Activated CD8-positive, alpha-beta T cell treated with anti-CD3 and anti-CD28 coated beads for 36 hours (primary cell): Measurements from ENCODE around the gene CD109. TPM values are rescaled to one million over a fixed set of nuclear protein-coding genes. Genes with fewer than 3 reads are reported as not detected.

Experiments used
- ATAC-seq: fragments of 200-7000 bp; cut with Tn5 transposase; one replicate; pipeline ENCODE4 v1.10.0; 2021; ENCODE audit warnings: mild to moderate bottlenecking, moderate library complexity
- CTCF ChIA-PET: fragments of 350-600 bp; sonication (Branson Sonifier 250); formaldehyde crosslinking; loops from one replicate; lab custom pipeline; 2021; ENCODE audit warnings: antibody characterized with exemption; lab: Charles Lee
- POLR2A ChIA-PET: fragments of 350-600 bp; sonication (Branson Sonifier 250); formaldehyde crosslinking; loops from one replicate; lab custom pipeline; 2021; ENCODE audit warnings: antibody characterized with exemption; lab: Charles Lee
- DNase-seq: peaks from one replicate; pipeline ENCODE4 v3.0.0-alpha.2; 2020
- H3K27ac Mint-ChIP-seq: one replicate; pipeline ENCODE4 v1.8.0; 2021; ENCODE audit warnings: mild to moderate bottlenecking, mixed read lengths
- H3K27me3 Mint-ChIP-seq: one replicate; pipeline ENCODE4 v1.8.0; 2021; ENCODE audit warnings: mixed read lengths
- H3K36me3 Mint-ChIP-seq: one replicate; pipeline ENCODE4 v1.8.0; 2021; ENCODE audit warnings: low read depth, mixed read lengths
- H3K4me1 Mint-ChIP-seq: one replicate; pipeline ENCODE4 v1.8.0; 2021; ENCODE audit warnings: low read depth, mixed read lengths
- H3K4me3 Mint-ChIP-seq: one replicate; pipeline ENCODE4 v1.8.0; 2021; ENCODE audit warnings: mild to moderate bottlenecking, moderate library complexity, mixed read lengths
- H3K9me3 Mint-ChIP-seq: one replicate; pipeline ENCODE4 v1.8.0; 2021; ENCODE audit warnings: mixed read lengths
- intact Hi-C: fragments of 100-400 bp; cut with micrococcal nuclease; formaldehyde crosslinking; loops from one replicate; pipeline ENCODE4 v1.10.0; 2022
- total RNA-seq, 2 experiments: library from RNA; stranded (reverse); gene quantifications; one replicate each; pipeline ENCODE4 v1.2.3, GENCODE V29; 2021
- TF ChIP-seq, protein P1 (sequence below): fragments of 200-600 bp; IDR thresholded peaks from one replicate; pipeline ENCODE4 v1.8.0; 2022; ENCODE audit warnings: antibody characterized with exemption, mild to moderate bottlenecking

The CD109 gene
- total RNA-seq, 2 experiments from 2014 or later = 9.5 to 10.6 TPM

GRCh38 chr6:73653571-73654424 lies 42.2 kb upstream of the CD109 start, which contains the start of gene SLC17A5:
SLC17A5 (minus strand) TSS chr6:73653992; CDS start chr6:73653886, 106 bp downstream.
- Mint-ChIP-seq H3K4me3 (peak within 1 kb of the TSS; percentile 87), H3K9me3 (no peaks in the 10 kb centered on the region), H3K4me1 (peaks cover 31% of the 10 kb centered on the region), H3K36me3 (peaks cover 5% of the 10 kb centered on the region), H3K27me3 (no peaks in the 10 kb centered on the region), H3K27ac (peak within 1 kb of the TSS; percentile 92)
- DNase-seq (peak; percentile 92), ATAC-seq (peak; percentile 89)
- ChIA-PET POLR2A (interaction anchor here (0.6 to 4.5 kb wide), 11 partner anchors 10 to 203 kb away, joined by 3 to 78 read pairs (median 5); partner anchors contain the start of genes CGAS, EEF1A1 and MTO1), CTCF (interaction anchor here (0.6 to 3.0 kb wide), 22 partner anchors 10 to 316 kb away, joined by 3 to 15 read pairs (median 4); partner anchors contain the start of genes EEF1A1 and MTO1)
- TF ChIP-seq, protein P1, sequence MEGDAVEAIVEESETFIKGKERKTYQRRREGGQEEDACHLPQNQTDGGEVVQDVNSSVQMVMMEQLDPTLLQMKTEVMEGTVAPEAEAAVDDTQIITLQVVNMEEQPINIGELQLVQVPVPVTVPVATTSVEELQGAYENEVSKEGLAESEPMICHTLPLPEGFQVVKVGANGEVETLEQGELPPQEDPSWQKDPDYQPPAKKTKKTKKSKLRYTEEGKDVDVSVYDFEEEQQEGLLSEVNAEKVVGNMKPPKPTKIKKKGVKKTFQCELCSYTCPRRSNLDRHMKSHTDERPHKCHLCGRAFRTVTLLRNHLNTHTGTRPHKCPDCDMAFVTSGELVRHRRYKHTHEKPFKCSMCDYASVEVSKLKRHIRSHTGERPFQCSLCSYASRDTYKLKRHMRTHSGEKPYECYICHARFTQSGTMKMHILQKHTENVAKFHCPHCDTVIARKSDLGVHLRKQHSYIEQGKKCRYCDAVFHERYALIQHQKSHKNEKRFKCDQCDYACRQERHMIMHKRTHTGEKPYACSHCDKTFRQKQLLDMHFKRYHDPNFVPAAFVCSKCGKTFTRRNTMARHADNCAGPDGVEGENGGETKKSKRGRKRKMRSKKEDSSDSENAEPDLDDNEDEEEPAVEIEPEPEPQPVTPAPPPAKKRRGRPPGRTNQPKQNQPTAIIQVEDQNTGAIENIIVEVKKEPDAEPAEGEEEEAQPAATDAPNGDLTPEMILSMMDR = no peak
- intact Hi-C loops = loop anchor here (1.0 to 5.0 kb wide), 2 partner anchors 42 to 131 kb away; partner anchors contain the start of gene EEF1A1

- CTCF ChIA-PET = interaction anchor here (1.1 to 1.6 kb wide), 2 partner anchors 71 to 78 kb away, joined by 3 to 10 read pairs; no protein-coding TSS in a partner anchor
- Mint-ChIP-seq H3K9me3 (no peaks in the 10 kb centered on the region), H3K4me3 (peak overlapping the region; percentile 87)
Observed at GRCh38 chr6:73655341-73655917, 40.6 kb upstream of the CD109 start.

GRCh38 chr6:73656531-73657145 lies 39.4 kb upstream of the CD109 start:
- no peaks in the 10 kb centered on the region for H3K9me3 Mint-ChIP-seq
- TF ChIP-seq, protein P1 = no peak
- H3K4me3 Mint-ChIP-seq = no peak overlapping the region
- POLR2A ChIA-PET = no interaction called here
- DNase-seq (no peak), ATAC-seq (no peak)
- no peaks in the 10 kb centered on the region for H3K27me3 Mint-ChIP-seq
- intact Hi-C loops = no loop called here
- CTCF ChIA-PET = no interaction called here
- no peaks in the 10 kb centered on the region for H3K36me3 Mint-ChIP-seq
- H3K27ac Mint-ChIP-seq = peak overlapping the region; percentile 27
- H3K4me1 Mint-ChIP-seq = peaks cover 28% of the 10 kb centered on the region

More at GRCh38 chr6:73655341-73655917, 40.6 kb upstream of the CD109 start:
- intact Hi-C loops = no loop called here
- Mint-ChIP-seq H3K36me3 (peaks cover 1% of the 10 kb centered on the region), H3K27ac (peak overlapping the region; percentile 28), H3K4me1 (peaks cover 31% of the 10 kb centered on the region), H3K27me3 (no peaks in the 10 kb centered on the region)
- TF ChIP-seq, protein P1 = no peak
- ATAC-seq = no peak
- DNase-seq = no peak
- POLR2A ChIA-PET = interaction anchor here (0.5 to 4.5 kb wide), 5 partner anchors 23 to 204 kb away, joined by 3 to 78 read pairs (median 15); partner anchors contain the start of genes CGAS, EEF1A1 and MTO1

DNA sequence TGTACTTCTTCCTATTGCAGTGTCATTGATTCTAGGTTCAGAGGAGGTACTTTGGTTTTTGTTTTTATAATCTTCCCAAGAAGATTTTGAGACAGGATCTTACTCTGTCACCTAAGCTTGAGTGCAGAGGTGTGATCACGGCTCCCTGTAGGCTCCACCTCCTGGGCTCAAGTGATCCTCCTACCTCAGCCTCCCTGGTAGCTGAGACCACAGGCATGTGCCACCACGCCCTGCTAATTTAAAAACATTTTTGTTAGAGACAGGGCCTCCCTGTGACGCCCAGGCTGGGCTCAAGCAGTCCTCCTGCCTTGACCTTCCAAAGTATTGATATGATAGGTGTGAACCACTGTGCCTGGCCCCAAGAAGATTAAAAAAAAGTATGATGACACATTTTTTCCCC lies 38.8 kb upstream of the CD109 start:
- H3K9me3 Mint-ChIP-seq = no peaks in the 10 kb centered on the region
- ChIA-PET POLR2A (no interaction called here), CTCF (interaction anchor here (0.6 kb wide), 1 partner anchor 19 kb away, joined by 3 read pairs; no protein-coding TSS in a partner anchor)
- H3K4me3 Mint-ChIP-seq = no peak overlapping the region
- intact Hi-C loops = no loop called here
- peak; percentile 67 for DNase-seq
- H3K36me3 Mint-ChIP-seq = no peaks in the 10 kb centered on the region
- H3K27me3 Mint-ChIP-seq = no peaks in the 10 kb centered on the region
- ATAC-seq = peak; percentile 14
- peaks cover 24% of the 10 kb centered on the region for H3K4me1 Mint-ChIP-seq
- TF ChIP-seq, protein P1 = no peak
- H3K27ac Mint-ChIP-seq = peak overlapping the region; percentile 27
